ENCODE measurements around the gene SLC25A38.

The SLC25A38 gene

DNA sequence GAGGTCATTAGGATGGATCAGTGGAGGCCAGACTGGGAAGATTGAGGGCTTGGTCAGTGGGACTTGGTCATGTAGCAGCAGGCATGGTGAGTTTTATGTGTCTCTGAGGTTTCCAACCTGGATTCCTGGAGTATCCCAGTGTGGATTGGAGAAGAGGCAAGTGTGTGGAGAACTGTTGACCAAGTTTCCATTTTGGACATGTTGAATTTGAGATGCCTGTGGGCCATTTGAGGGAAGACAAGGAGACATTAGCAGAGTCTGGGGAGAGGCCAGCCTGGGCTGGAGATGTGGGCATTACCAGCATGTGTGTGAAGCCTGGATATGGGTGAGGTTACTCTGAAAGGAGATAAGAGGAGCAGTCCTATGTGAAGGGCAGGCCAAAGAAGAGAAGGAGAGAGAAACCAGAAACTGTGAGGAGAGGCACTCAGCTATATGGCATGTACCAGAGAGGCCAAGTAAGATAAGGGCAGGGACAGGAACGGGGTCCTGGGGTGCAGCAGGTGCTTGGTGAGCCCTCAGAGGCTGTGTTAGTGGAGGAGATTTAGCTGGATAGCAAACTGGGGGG is 4.3 kb downstream of the SLC25A38 start:
- no peak overlapping the region for H3K4me3 ChIP-seq
- H3K27me3 ChIP-seq, result no peaks in the 10 kb centered on the region
- H3K27ac ChIP-seq, result no peak overlapping the region
- peaks cover 67% of the 10 kb centered on the region for H3K4me1 ChIP-seq
- H3K36me3 ChIP-seq, result peaks cover 55% of the 10 kb centered on the region
- H3K4me2 ChIP-seq, result peak overlapping the region; percentile 78
- H3K9me3 ChIP-seq, result no peaks in the 10 kb centered on the region
- H3K9ac ChIP-seq, result 0 out of 2 replicates have a peak overlapping the region, but pooled peaks have one; percentile 18
- peaks cover 86% of the 10 kb centered on the region for H4K20me1 ChIP-seq
- TF ChIP-seq Cebpa-rat (IDR thresholded peaks at IDR 0.05), result no peak

DNA sequence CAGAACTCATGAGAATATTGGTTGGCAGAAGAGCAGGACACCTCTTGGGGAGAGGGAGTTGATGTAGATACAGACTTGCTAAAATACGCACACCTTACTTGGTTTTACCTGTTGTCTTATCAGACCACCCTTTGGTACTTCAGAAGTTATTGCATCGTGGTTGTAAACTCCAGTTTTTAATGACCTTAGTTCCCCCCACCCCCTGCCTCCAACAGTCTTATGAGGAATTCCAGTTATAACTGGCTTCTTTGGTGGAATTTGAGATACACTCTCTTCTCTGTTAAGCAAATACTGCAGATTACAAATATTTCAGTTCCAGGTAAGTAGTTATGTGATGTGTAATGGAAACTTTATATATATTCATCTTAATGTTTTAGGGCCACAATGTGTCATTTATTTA is 5.0 kb downstream of the SLC25A38 start:
- Histone ChIP-seq H3K9ac (no peak overlapping the region), H3K36me3 (peaks cover 62% of the 10 kb centered on the region), H3K4me2 (peak overlapping the region; percentile 78), H4K20me1 (peaks cover 86% of the 10 kb centered on the region), H3K4me1 (peaks cover 62% of the 10 kb centered on the region), H3K27ac (no peak overlapping the region), H3K27me3 (no peaks in the 10 kb centered on the region), H3K4me3 (no peak overlapping the region), H3K9me3 (no peaks in the 10 kb centered on the region)
- TF ChIP-seq Cebpa-rat (IDR thresholded peaks at IDR 0.05), result no peak

- Histone ChIP-seq H3K4me3 (0 out of 2 replicates have a peak overlapping the region, but pooled peaks have one; percentile 12), H3K9ac (peak overlapping the region; percentile 28; the same call in 1 of the 2 replicates), H3K4me1 (peaks cover 62% of the 10 kb centered on the region), H4K20me1 (peaks cover 80% of the 10 kb centered on the region), H3K27me3 (no peaks in the 10 kb centered on the region), H3K27ac (0 out of 2 replicates have a peak overlapping the region, but pooled peaks have one; percentile 20), H3K4me2 (peak overlapping the region; percentile 78), H3K36me3 (peaks cover 68% of the 10 kb centered on the region), H3K9me3 (no peaks in the 10 kb centered on the region)
- TF ChIP-seq Cebpa-rat (IDR thresholded peaks at IDR 0.05), result no peak
These were observed 5.6 kb downstream of the SLC25A38 start for GRCh38 chr3:39388741-39389248.

GRCh38 chr3:39390181-39390580 is 7.0 kb downstream of the SLC25A38 start:
- peak overlapping the region; percentile 78 for H3K4me2 ChIP-seq
- H3K4me1 ChIP-seq, result peaks cover 53% of the 10 kb centered on the region
- no peaks in the 10 kb centered on the region for H3K9me3 ChIP-seq
- no peak for TF ChIP-seq Cebpa-rat (IDR thresholded peaks at IDR 0.05)
- no peaks in the 10 kb centered on the region for H3K27me3 ChIP-seq
- H3K4me3 ChIP-seq, result no peak overlapping the region
- no peak overlapping the region for H3K27ac ChIP-seq
- H3K9ac ChIP-seq, result no peak overlapping the region
- H3K36me3 ChIP-seq, result peaks cover 78% of the 10 kb centered on the region
- peaks cover 66% of the 10 kb centered on the region for H4K20me1 ChIP-seq

DNA sequence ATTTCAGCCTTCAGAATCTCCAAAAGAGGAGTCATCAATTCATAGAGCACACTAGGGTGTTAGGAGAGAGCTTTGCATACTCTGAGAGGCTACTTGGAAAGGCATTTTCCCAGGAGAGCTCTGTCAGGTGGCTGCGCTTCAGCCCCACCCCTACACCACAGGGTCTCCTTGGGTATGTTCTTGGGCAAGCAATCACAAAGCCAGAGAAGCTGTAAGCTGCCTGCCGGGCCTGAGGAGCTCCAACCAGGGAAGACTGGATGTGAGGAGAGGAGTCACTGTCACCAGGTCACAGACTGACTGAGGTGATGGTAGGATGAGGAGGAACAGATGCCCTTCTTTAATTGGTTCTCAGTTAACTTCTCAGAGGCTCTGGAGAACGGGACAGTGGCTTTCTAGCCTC is 13.5 kb downstream of the SLC25A38 start:
- no peak for TF ChIP-seq Cebpa-rat (IDR thresholded peaks at IDR 0.05)
- Histone ChIP-seq H3K9me3 (no peaks in the 10 kb centered on the region), H3K4me2 (no peak overlapping the region), H3K36me3 (peaks cover 92% of the 10 kb centered on the region), H3K27me3 (no peaks in the 10 kb centered on the region), H3K27ac (no peak overlapping the region), H4K20me1 (peaks cover under 1% of the 10 kb centered on the region; the same call in 1 of the 2 replicates), H3K4me1 (peaks cover 8% of the 10 kb centered on the region), H3K4me3 (no peak overlapping the region), H3K9ac (no peak overlapping the region)

DNA sequence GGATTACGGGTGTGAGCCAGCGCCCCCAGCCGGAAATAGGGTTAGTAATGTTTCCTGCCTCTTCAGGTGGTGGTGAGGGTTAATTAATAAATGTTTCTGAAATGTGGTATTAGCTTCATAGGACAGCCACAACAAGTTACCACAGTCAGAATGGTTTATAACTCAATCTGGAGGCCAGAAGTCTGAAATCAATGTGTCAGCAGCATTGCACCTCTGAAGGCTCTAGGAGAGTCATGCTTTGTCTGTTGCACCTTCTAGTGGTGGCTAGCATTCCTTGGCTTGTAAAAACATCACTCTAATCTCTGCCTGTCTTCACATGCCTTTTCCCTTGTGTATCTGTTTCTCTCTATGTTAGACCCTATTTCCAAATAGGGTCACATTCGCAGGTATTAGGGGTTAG is 15.5 kb downstream of the SLC25A38 start:
- no peak overlapping the region for H3K4me3 ChIP-seq
- H3K9ac ChIP-seq, result no peak overlapping the region
- no peaks in the 10 kb centered on the region for H3K9me3 ChIP-seq
- H3K4me2 ChIP-seq, result no peak overlapping the region
- H3K27me3 ChIP-seq, result no peaks in the 10 kb centered on the region
- no peak for TF ChIP-seq Cebpa-rat (IDR thresholded peaks at IDR 0.05)
- peaks cover 73% of the 10 kb centered on the region for H3K36me3 ChIP-seq
- no peak overlapping the region for H3K27ac ChIP-seq
- H3K4me1 ChIP-seq, result peaks cover 21% of the 10 kb centered on the region
- H4K20me1 ChIP-seq, result no peaks in the 10 kb centered on the region

GRCh38 chr3:39401983-39402382 is 18.8 kb downstream of the SLC25A38 start:
- Histone ChIP-seq H4K20me1 (peaks cover 4% of the 10 kb centered on the region), H3K4me3 (no peak overlapping the region), H3K36me3 (peaks cover 40% of the 10 kb centered on the region), H3K9ac (peak overlapping the region; percentile 34; the same call in 1 of the 2 replicates), H3K4me1 (peaks cover 33% of the 10 kb centered on the region), H3K27ac (peak overlapping the region; percentile 52; the same call in 1 of the 2 replicates), H3K27me3 (no peaks in the 10 kb centered on the region), H3K9me3 (no peaks in the 10 kb centered on the region), H3K4me2 (peak overlapping the region; percentile 47)
- TF ChIP-seq Cebpa-rat (IDR thresholded peaks at IDR 0.05), result no peak

- H3K9me3 ChIP-seq, result no peaks in the 10 kb centered on the region
- no peak overlapping the region for H3K9ac ChIP-seq
- no peak for TF ChIP-seq Cebpa-rat (IDR thresholded peaks at IDR 0.05)
These were observed 21.9 kb downstream of the SLC25A38 start for GRCh38 chr3:39404943-39405686.

DNA sequence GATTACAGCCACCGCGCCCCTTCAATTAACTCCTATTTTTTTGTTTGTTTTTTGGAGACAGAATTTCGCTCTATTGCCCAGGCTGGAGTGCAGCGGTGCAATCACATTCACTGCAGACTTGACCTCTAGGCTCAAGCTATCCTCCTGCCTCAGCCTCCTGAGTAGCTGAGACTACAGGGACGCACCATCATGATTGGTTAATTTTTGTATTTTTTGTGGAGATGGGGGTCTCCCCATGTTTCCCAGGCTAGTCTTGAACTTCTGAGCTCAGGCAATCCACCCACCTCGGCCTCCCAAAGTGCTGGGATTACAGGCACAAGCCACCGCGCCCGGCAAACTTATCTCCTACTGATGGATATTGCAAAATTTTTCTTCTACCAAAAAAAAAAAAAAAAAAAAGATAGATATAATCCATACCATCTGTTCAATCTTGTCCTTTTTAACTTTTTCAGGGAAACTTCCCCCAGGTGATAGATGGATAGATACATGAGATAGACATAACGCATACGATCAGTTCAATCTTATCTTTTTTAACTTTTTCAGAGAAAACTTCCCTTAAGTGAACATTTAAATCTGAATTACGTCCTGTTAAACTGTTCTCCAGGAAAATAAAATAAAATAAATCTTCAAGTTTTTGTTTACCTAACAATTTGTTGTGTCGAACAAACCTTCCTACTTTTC is 22.7 kb downstream of the SLC25A38 start:
- Histone ChIP-seq H3K27me3 (no peaks in the 10 kb centered on the region), H4K20me1 (peaks cover 42% of the 10 kb centered on the region), H3K9me3 (no peaks in the 10 kb centered on the region), H3K4me1 (peaks cover 67% of the 10 kb centered on the region), H3K36me3 (peaks cover 41% of the 10 kb centered on the region), H3K4me2 (peak overlapping the region; percentile 96), H3K27ac (peak overlapping the region; percentile 99), H3K4me3 (peak overlapping the region; percentile 91), H3K9ac (peak overlapping the region; percentile 99)
- no peak for TF ChIP-seq Cebpa-rat (IDR thresholded peaks at IDR 0.05)

More at GRCh38 chr3:39404943-39405686, 21.9 kb downstream of the SLC25A38 start:
- Histone ChIP-seq H4K20me1 (peaks cover 35% of the 10 kb centered on the region), H3K4me1 (peaks cover 60% of the 10 kb centered on the region), H3K27me3 (no peaks in the 10 kb centered on the region), H3K27ac (no peak overlapping the region), H3K36me3 (peaks cover 38% of the 10 kb centered on the region), H3K4me2 (peak overlapping the region; percentile 96), H3K4me3 (no peak overlapping the region)

Data from BLaER1 (cell line).